HG03159 (cell line): Measurements from ENCODE around the gene PPIL4.

Experiments
- ATAC-seq: cut with Tn5 transposase; IDR thresholded peaks from one replicate; pipeline ENCODE4 v1.9.1; 2021; ENCODE audit warnings: mild to moderate bottlenecking, moderate library complexity; ENCODE audit not compliant: unreplicated experiment

Gene PPIL4, protein sequence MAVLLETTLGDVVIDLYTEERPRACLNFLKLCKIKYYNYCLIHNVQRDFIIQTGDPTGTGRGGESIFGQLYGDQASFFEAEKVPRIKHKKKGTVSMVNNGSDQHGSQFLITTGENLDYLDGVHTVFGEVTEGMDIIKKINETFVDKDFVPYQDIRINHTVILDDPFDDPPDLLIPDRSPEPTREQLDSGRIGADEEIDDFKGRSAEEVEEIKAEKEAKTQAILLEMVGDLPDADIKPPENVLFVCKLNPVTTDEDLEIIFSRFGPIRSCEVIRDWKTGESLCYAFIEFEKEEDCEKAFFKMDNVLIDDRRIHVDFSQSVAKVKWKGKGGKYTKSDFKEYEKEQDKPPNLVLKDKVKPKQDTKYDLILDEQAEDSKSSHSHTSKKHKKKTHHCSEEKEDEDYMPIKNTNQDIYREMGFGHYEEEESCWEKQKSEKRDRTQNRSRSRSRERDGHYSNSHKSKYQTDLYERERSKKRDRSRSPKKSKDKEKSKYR

DNA sequence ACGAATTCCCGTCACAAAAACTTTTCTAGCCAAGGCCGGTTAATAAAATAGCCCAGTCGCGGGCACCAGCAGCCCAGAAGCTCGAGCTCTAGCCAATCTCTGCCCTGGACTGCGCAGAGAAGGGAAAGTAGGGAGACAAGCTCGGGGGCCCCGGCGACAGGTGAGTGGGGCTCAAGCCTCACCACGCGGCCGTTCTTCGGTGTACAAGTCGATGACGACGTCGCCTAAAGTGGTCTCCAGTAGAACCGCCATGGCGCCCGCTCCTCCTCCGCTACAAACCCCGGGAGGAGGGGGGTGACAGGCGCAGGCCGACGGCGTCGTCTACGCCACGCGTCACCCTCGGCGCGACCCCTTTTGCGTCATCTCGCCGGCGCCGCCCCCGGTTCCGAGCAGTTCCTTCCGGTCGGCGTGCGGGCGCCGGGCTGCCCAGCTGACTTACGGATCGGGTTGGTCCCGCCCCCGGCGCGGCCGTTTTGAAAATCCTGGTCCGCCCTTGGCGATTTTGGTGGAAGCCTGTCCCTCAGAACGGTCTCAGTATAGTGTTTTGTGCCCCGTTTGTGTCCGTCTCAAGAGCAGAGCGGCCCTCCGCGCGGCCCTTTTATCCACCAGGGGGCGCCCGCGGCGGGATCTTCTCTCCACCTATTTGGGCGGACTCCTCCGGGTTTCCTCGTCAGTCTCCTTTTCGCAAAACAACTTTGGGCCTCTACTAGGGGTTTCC is at the start of gene PPIL4:
PPIL4 (minus strand) TSS at position 290 of the 718 bp plus-strand sequence; CDS start at position 252, 38 bp downstream.
- ATAC-seq = peak; percentile 87

DNA sequence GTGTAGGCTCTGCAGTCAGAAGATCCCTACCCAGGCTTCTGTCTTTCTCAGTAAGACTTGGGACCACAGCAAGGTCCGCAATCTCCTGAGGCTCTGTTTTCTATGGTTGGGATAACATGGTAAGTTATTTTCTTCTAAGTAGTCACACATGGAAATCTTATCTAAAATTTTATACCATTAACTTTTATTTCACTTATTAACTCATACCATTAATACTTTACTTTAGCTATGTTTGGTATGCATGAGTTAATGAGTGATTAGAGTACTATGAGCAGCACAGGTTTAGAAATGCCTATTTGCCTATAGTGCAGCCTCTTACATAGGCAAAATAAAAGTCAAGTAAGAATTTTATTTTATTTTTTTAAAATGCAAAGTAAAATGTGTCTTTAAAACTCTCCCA is 47.6 kb upstream of the PPIL4 start:
- no peak for ATAC-seq

GRCh38 chr6:149592983-149593382 is 47.1 kb upstream of the PPIL4 start:
- ATAC-seq = no peak

DNA sequence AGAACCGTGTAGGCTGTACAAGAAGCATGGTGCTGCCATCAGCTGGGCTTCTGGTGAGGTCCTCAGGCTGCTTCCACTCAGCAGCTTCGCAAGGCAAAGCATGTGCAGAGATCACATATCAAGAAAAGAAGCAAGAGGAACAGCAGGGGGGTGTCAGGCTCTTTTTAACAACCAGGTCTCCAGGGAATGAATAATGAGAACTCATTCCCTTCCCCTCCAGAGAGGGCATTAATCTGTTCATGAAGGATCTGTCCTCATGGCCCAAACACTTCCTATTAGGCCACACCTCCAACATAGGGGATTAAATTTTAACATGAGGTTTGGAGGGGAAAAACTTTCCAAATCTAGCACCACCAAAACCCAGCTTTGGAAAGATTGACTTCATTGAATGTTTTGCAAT is 40.3 kb upstream of the PPIL4 start:
- no peak for ATAC-seq

GRCh38 chr6:149581349-149581748 is 35.5 kb upstream of the PPIL4 start:
- ATAC-seq = no peak

DNA sequence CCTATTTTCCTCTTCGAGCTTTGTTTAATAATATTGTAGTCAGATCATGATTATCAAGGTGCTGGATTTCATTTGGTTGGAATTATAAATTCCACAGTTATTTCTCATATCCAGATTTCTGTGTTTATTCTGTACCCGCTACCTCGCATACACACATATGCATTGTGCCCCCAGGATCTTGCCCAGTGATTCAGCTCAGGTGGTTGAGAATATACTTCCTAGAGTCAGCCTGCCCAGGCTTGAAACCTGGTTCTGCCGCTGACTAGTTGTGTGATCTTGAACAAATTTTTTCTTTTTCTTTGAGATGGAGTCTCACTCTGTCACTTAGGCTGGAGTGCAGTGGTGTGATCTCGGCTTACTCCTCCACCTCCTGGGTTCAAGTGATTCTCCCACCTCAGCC is 35.0 kb upstream of the PPIL4 start:
- no peak for ATAC-seq

- ATAC-seq = no peak
These were observed 22.2 kb upstream of the PPIL4 start for GRCh38 chr6:149567945-149568585.

DNA sequence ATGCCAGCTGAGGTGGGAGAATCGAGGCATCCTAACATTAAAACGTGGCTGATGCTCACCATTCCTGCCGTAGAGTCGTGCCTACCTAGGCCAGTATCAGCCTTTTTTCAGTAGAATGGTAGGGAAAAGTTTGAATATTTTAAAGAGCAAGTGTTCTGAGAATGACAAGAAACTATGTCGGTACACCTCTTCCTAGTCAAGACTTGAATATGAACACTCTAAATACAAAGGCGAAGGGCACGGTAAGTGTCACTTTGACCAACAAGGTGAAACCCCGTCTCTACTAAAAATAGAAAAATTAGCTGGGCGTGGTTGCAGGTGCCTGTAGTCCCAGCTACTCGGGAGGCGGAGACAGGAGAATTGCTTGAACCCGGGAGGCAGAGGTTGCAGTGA is 21.3 kb upstream of the PPIL4 start:
- no peak for ATAC-seq

- peak; percentile 15 for ATAC-seq
These were observed 20.8 kb upstream of the PPIL4 start for GRCh38 chr6:149566410-149567193.

GRCh38 chr6:149565527-149566409 is 19.9 kb upstream of the PPIL4 start, which contains the start of gene GINM1:
Gene GINM1, plus strand, starts transcription at chr6:149566375. Its CDS starts 40 bp downstream, at chr6:149566415.
- peak; percentile 77 for ATAC-seq

DNA sequence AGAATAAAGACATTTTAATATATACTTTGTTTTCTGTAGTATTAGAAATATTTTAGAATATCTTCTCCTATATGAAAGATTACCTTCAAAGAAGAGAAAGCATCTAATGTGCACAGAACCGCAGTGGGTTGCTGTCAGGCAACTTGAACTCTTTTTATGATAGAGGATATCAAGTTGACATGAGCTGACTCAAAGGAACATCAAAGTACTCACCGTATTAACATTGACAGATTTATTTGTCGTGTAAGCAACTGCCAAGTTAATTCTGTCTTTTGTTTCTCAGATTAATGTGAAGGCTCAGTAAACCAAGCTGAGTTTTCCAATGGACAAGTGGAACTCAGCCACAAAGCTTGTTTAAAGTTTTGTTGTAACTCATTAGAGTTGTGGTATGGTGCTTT is 18.1 kb upstream of the PPIL4 start:
- ATAC-seq = no peak

DNA sequence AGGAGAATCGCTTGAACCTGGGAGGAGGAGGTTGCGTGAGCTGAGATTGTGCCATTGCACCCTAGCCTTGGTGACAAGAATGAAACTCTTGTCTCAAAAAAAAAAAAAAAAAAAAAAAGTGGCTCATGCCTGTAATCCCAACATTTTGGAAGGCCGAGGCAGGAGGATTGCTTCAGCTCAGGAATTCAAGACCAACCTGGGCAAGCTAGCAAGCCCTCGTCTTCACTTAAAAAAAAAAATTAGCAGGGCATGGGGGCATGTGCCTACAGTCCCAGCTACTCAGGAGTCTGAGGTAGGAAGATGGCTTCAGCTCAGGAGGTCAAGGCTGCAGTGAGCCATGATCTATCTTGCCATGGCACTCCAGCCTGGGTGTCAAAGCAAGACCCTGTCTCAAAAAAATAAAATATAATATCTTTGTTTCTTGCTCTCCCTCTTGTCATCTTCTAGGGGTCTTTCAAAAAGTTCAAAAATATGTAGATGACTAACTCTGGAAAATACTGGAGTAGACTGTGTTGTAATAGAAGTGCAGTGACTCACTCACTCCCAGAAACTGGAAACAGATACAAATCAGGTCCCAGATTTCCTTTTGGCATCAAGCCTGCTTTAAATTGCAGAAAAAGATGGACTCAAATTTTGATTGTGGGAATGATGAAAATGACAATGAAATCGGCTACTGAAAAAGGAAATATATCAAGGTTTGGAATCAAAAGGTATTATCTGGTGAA is 17.5 kb upstream of the PPIL4 start:
- no peak for ATAC-seq

DNA sequence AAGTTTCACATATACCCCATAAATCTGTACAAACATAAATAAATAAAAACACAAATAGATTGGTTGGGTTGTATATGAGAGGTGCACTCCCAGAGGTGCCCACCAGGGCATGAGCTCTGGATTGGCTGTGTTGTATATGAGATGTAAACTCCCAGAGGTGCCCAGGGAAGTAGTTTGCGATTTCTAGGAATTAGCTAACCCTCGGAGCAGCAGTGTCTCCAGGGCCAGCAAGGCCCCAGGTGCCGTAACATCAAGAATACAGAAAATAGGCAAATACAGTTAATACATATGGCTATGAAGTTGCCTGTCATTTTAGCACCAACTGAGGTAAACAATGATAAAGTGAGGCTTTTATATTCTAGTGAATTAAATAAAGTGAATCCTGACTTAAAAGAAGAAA is 14.9 kb upstream of the PPIL4 start:
- ATAC-seq = no peak

- ATAC-seq = no peak
These were observed 13.5 kb upstream of the PPIL4 start for GRCh38 chr6:149559389-149559788.

DNA sequence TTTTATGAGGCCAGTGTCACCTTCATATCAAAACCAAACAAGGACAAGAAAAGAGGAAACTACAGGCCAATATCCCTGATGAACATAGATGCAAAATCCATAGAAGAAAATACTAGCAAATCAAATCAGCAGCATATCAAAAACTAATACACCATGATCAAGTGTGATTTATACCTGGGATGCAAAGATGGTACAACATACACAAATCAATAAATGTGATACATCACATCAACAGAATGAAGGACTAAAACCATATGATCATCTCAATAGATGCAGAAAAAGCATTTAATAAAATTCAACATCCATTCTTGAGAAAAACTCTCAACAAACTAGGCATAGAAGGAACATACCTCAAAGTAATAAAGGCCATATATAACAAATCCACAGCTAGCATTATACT is 12.2 kb upstream of the PPIL4 start:
- no peak for ATAC-seq

DNA sequence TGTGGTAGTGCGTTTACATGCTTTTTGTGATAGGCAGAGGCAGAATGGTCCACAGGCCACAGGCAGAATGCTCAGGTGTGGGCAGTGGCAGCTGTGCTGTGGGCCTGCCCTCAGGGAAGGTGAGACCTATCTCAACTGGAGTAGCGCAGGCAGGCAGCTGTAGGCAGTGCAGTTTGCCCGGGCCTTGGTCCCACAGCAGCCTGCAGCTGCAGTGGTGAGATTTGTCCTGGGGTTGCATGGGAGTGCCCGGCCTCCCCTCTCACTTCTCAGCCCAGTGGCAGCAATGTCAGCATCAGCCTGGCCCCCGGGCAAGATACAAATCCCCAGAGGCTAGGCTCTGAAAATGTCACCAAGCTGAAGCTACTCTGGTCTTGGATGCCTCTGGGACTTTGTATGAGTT is 6.1 kb upstream of the PPIL4 start:
- ATAC-seq = no peak

- ATAC-seq = peak; percentile 23
These were observed 537 bp downstream of the PPIL4 start for GRCh38 chr6:149545258-149545753.

DNA sequence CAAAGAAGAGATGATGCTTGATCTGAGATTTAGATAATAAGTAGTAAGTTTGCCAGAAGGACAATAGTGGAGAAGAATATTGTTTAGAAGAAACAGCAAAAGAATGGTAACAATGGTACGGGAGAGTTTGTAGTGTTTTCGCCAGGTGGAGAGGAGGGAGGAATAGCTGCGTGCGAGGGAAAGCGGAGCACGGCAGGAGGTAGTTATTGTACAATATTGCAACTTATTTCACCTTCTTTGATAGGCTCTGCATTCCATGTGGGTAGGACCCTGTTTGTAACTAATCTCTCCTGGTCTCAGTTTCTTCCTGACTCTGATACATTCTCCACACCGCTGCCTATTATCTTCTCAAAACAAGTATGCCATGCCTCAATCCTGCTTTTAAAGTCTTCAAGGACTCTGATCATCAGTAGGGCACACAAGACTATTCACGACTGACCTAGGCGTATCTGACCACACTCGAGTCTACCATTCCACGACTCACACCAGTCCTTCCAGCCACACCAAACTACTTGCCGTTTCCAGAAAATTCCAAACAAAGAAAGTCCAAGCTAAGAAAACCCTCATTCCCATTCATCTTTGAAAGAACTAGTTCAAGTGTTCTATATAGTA is 1.1 kb downstream of the PPIL4 start:
- ATAC-seq = no peak
